GM13976 (cell line): ENCODE data around the gene NAA25.
"Not testable (repeated sequence)": the region's sequence is repeated elsewhere in the genome, so short reads cannot be mapped to it uniquely, and the experiment has no call there.

Experiments
- DNase-seq: peaks from one replicate; pipeline ENCODE4 v3.0.0; 2012; ENCODE audit warnings: low spot score
- in situ Hi-C: fragments of 300-500 bp; cut with MboI; formaldehyde crosslinking; loops from one replicate; pipeline ENCODE4 v1.12.0; 2022; ENCODE audit warnings: low sequenced_read_pairs, mixed read lengths, inconsistent platforms; ENCODE audit not compliant: unreplicated experiment
- TF ChIP-seq, protein P1 (sequence below): IDR thresholded peaks from 2 replicates; pipeline ENCODE4 v1.5.1; 2012; ENCODE audit warnings: borderline replicate concordance, mild to moderate bottlenecking; ENCODE audit not compliant: insufficient read depth; ENCODE audit errors: extremely low read depth, missing control alignments, control extremely low read depth

NAA25 gene

DNA sequence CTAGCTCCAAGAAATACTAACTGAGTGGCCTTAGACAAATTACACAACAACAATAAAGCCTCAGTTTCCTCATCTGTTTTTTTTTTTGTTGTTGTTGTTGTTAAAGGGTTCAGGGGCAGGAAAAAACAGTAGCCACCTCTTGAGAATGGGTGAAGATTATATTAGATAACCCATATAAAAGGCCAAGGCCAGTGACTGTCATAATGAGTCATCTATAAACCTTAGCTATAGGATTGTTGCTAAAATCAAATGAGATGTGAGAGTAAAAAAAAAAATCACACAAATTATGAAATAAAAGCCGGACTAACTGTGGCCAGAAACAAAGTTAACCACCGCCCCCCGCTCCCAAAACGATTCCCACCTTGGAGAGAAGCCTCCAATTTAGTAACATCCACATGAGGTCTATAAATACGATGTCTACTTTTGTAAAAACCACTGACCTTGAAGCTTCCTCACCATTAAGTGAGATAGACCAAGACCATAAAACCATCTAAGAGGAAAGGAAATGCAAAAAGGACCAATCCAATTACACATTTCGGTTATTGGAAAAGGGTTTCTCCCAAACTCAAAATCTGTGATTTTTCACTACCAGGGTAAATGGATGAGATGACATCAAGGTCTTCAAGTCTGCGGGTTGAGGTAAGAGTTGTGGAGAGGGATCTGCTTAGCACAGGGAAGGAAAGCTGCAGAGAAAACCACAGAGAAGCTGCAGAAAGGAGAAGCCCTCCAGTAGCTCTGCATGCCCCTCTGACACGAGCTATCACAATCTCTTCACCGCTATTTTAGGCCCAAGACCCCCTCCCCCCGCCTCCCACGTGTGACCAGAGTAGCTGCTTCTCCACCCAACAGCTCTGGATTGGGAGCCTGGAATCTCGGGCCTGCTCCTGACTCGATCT is 1.0 kb downstream of the NAA25 start:
- no peak for DNase-seq
- in situ Hi-C loops, result no loop called here
- TF ChIP-seq, protein P1, sequence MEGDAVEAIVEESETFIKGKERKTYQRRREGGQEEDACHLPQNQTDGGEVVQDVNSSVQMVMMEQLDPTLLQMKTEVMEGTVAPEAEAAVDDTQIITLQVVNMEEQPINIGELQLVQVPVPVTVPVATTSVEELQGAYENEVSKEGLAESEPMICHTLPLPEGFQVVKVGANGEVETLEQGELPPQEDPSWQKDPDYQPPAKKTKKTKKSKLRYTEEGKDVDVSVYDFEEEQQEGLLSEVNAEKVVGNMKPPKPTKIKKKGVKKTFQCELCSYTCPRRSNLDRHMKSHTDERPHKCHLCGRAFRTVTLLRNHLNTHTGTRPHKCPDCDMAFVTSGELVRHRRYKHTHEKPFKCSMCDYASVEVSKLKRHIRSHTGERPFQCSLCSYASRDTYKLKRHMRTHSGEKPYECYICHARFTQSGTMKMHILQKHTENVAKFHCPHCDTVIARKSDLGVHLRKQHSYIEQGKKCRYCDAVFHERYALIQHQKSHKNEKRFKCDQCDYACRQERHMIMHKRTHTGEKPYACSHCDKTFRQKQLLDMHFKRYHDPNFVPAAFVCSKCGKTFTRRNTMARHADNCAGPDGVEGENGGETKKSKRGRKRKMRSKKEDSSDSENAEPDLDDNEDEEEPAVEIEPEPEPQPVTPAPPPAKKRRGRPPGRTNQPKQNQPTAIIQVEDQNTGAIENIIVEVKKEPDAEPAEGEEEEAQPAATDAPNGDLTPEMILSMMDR, result no peak

GRCh38 chr12:112105891-112106290 is 2.7 kb downstream of the NAA25 start:
- DNase-seq, result no peak
- TF ChIP-seq, protein P1, result no peak
- in situ Hi-C loops, result no loop called here

GRCh38 chr12:112103758-112104503 is 4.7 kb downstream of the NAA25 start:
- no peak for DNase-seq
- TF ChIP-seq, protein P1, result no peak
- in situ Hi-C loops, result no loop called here

GRCh38 chr12:112102746-112103145 is 5.8 kb downstream of the NAA25 start:
- in situ Hi-C loops, DNase-seq: not testable (repeated sequence)

DNA sequence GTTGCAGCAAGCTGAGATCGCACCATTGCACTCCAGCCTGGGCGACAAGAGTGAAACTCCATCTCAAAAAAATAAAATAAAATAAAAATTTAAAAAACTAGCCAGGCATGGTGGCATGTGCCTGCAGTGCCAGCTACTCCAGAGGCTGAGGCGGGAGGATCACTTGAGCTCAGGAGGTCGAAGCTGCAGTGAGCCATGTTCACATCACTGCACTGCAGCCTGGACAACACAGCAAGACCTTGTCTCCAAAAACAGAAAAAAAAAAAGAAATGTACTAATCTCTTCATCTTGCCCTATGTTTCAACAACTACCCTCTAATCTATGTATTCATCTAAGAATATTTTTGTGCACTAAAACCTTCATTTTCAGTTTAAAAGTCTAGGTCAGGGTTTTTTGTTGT is 6.5 kb downstream of the NAA25 start:
- in situ Hi-C loops, result no loop called here
- DNase-seq, result no peak
- TF ChIP-seq, protein P1, result no peak

DNA sequence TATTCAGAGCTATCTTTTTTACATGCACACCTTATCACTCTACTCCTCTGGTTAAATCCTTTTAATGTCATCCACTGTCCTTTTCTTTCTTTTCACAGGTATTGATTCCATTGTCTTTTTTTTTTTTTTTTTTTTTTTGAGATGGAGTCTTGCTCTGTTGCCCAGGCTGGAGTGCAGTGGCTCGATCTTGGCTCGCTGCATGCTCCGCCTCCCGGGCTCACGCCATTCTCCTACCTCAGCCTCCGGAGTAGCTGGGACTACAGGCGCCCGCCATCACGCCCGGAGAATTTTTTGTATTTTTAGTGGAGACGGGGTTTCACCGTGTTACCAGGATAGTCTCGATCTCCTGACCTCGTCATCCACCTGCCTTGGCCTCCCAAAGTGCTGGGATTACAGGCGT is 8.1 kb downstream of the NAA25 start:
- DNase-seq, in situ Hi-C loops: not testable (repeated sequence)

DNA sequence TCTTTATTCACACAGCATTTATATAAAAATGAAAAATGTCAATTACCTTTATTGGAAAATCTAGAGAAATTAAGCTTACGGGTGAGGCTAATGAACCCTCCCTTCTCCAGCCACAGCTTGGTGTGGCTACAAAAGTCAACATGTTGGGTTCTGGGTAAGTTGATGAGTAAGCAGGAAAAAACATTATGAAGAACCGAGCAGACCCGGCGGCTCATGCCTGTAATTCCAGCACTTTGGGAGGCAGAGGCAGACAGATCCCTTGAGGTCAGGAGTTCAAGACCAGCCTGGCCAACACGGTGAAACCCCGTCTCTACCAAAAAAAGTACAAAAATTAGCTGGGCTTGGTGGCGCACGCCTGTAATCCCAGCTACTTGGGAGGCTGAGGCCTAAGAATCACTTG is 10.9 kb downstream of the NAA25 start:
- in situ Hi-C loops, result no loop called here
- DNase-seq, result no peak
- TF ChIP-seq, protein P1, result no peak
